Neural cell (in vitro differentiated cells): ENCODE measurements around the gene MYRIP. TPM values are rescaled to one million over a fixed set of nuclear protein-coding genes. Genes with fewer than 3 reads are reported as not detected.

Experiments used
- H2AFZ ChIP-seq: fragments of 200-600, 300-800 bp; sonication (generic), shearing (Covaris generic); 2 replicates; pipeline ENCODE4 v1.6.0; 2014; ENCODE audit warnings: low read depth, mild to moderate bottlenecking, antibody characterized with exemption, low read length, moderate library complexity
- H3F3A ChIP-seq: fragments of 200-600 bp; shearing (Covaris generic); 2 replicates; pipeline ENCODE4 v1.6.1; 2016; ENCODE audit warnings: mild to moderate bottlenecking, moderate library complexity, mixed read lengths, antibody characterized with exemption, low read length; ENCODE audit not compliant: insufficient read depth, poor library complexity, severe bottlenecking
- H3K27ac ChIP-seq: fragments of 200-600, 300-800 bp; sonication (generic), shearing (Covaris generic); 2 replicates; pipeline ENCODE4 v1.5.1; 2014; ENCODE audit warnings: mild to moderate bottlenecking, low read length, moderate library complexity
- H3K27me3 ChIP-seq: fragments of 300-800, 200-600 bp; sonication (generic), shearing (Covaris generic); 2 replicates; pipeline ENCODE4 v1.6.0; 2014; ENCODE audit warnings: mild to moderate bottlenecking, low read depth, low read length, moderate library complexity; ENCODE audit not compliant: insufficient read depth
- H3K36me3 ChIP-seq: fragments of 300-800, 200-600 bp; sonication (generic), shearing (Covaris generic); 2 replicates; pipeline ENCODE4 v1.5.1; 2014; ENCODE audit warnings: mild to moderate bottlenecking, antibody characterized with exemption, low read length, moderate library complexity; ENCODE audit not compliant: insufficient read depth
- H3K4me2 ChIP-seq: fragments of 300-800, 200-600 bp; sonication (generic), shearing (Covaris generic); 2 replicates; pipeline ENCODE4 v1.6.0; 2014; ENCODE audit warnings: mild to moderate bottlenecking, low read length
- H3K4me3 ChIP-seq: fragments of 300-800, 200-600 bp; sonication (generic), shearing (Covaris generic); 2 replicates; pipeline ENCODE4 v1.5.1; 2014; ENCODE audit warnings: mild to moderate bottlenecking, low read length, moderate library complexity
- H3K79me2 ChIP-seq: fragments of 200-600 bp; shearing (Covaris generic); replicated peaks from 2 replicates; pipeline ENCODE4 v1.6.0; 2014; ENCODE audit warnings: mild to moderate bottlenecking, low read length, moderate library complexity; ENCODE audit not compliant: insufficient read depth
- H3K9ac ChIP-seq: fragments of 300-800, 200-600 bp; sonication (generic), shearing (Covaris generic); 2 replicates; pipeline ENCODE4 v1.6.1; 2016; ENCODE audit warnings: mild to moderate bottlenecking, low read length, mixed read lengths
- H3K9me2 ChIP-seq: fragments of 200-600 bp; shearing (Covaris generic); 2 replicates; pipeline ENCODE4 v1.6.1; 2016; ENCODE audit warnings: mild to moderate bottlenecking, low read length, mixed read lengths; ENCODE audit not compliant: insufficient read depth
- H3K9me3 ChIP-seq: fragments of 200-600, 300-800 bp; sonication (generic), shearing (Covaris generic); 2 replicates; pipeline ENCODE4 v1.6.1; 2016; ENCODE audit warnings: mild to moderate bottlenecking, mixed run types, low read length, moderate library complexity, mixed read lengths
- H4K20me1 ChIP-seq: fragments of 200-600 bp; shearing (Covaris generic); 2 replicates; pipeline ENCODE4 v1.6.1; 2016; ENCODE audit warnings: mild to moderate bottlenecking, mixed run types; ENCODE audit not compliant: insufficient read depth
- CTCF ChIP-seq: fragments of 450-650 bp; IDR thresholded peaks from 2 replicates; pipeline ENCODE4 v1.5.1; 2014; ENCODE audit warnings: antibody characterized with exemption, mild to moderate bottlenecking, moderate library complexity; ENCODE audit not compliant: poor library complexity, severe bottlenecking
- EP300 ChIP-seq: fragments of 450-650 bp; conservative IDR thresholded peaks from 2 replicates; pipeline ENCODE4 v1.6.1; 2014; ENCODE audit warnings: antibody characterized with exemption, mild to moderate bottlenecking, moderate library complexity; ENCODE audit not compliant: poor library complexity, severe bottlenecking
- EZH2 ChIP-seq: fragments of 200-600, 300-800 bp; shearing (Covaris generic), sonication (generic); IDR thresholded peaks from 2 replicates; pipeline ENCODE4 v1.6.1; 2014; ENCODE audit warnings: antibody characterized with exemption, low read length, borderline replicate concordance, mild to moderate bottlenecking; ENCODE audit not compliant: insufficient read depth, poor library complexity, severe bottlenecking
- MXI1 ChIP-seq: fragments of 450-650 bp; conservative IDR thresholded peaks from 2 replicates; pipeline ENCODE4 v1.6.1; 2014; ENCODE audit warnings: antibody characterized with exemption, mild to moderate bottlenecking; ENCODE audit not compliant: poor library complexity, severe bottlenecking
- POLR2AphosphoS5 ChIP-seq: IDR thresholded peaks from 2 replicates; pipeline ENCODE4 v1.6.1; 2012
- RAD21 ChIP-seq: fragments of 450-650 bp; conservative IDR thresholded peaks from 2 replicates; pipeline ENCODE4 v1.6.1; 2014; ENCODE audit warnings: antibody characterized with exemption, mild to moderate bottlenecking, moderate library complexity
- SMC3 ChIP-seq: fragments of 450-650 bp; conservative IDR thresholded peaks from 2 replicates; pipeline ENCODE4 v1.6.1; 2014; ENCODE audit warnings: antibody characterized with exemption, mild to moderate bottlenecking, moderate library complexity; ENCODE audit not compliant: poor library complexity
- TAF1 ChIP-seq: IDR thresholded peaks from 2 replicates; pipeline ENCODE4 v1.6.1; 2012; ENCODE audit warnings: low read depth
- polyA plus RNA-seq: library from polyadenylated mRNA; depleted of rRNA; stranded (reverse); fragments of >200 nt; gene quantifications from 2 replicates; pipeline ENCODE4 v1.2.3, GENCODE V29; 2014
- TF ChIP-seq, protein P1 (sequence below): IDR thresholded peaks from 2 replicates; pipeline ENCODE4 v1.6.1; 2012; ENCODE audit warnings: borderline replicate concordance

MYRIP gene
- polyA plus RNA-seq, 1 donor from 2014 or later = 0.76 TPM

DNA sequence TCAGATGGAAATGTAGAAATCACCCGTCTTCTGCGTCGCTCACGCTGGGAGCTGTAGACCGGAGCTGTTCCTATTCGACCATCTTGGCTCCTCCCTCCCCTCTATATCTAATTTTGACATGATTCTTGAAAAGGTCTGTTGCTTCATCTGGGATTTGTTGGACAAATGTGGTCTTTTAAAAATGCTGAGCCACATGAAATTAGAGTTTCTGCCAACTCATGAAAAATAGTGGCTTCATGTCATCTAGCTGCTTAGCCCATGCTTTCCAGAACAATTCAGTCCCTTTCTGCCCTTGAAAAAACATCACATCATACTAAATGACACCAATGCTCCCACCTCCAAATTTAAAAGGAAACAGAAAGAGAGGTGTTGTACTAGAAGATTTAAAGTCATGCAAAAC, 351.5 kb downstream of the MYRIP start:
- Histone ChIP-seq H3K27me3 (no peaks in the 10 kb centered on the region), H3K9ac (no peak overlapping the region), H3K79me2 (no peaks in the 10 kb centered on the region), H3K4me3 (no peak overlapping the region), H2AFZ (no peak overlapping the region), H3K36me3 (no peaks in the 10 kb centered on the region), H3F3A (no peaks in the 10 kb centered on the region), H4K20me1 (no peaks in the 10 kb centered on the region), H3K9me2 (no peaks in the 10 kb centered on the region), H3K9me3 (no peaks in the 10 kb centered on the region), H3K4me2 (no peak overlapping the region), H3K27ac (no peak overlapping the region)
- TF ChIP-seq POLR2AphosphoS5 (no peak), EP300 (no peak), MXI1 (no peak), SMC3 (no peak), RAD21 (no peak), EZH2 (no peak), CTCF (no peak), TAF1 (no peak)
- TF ChIP-seq, protein P1, sequence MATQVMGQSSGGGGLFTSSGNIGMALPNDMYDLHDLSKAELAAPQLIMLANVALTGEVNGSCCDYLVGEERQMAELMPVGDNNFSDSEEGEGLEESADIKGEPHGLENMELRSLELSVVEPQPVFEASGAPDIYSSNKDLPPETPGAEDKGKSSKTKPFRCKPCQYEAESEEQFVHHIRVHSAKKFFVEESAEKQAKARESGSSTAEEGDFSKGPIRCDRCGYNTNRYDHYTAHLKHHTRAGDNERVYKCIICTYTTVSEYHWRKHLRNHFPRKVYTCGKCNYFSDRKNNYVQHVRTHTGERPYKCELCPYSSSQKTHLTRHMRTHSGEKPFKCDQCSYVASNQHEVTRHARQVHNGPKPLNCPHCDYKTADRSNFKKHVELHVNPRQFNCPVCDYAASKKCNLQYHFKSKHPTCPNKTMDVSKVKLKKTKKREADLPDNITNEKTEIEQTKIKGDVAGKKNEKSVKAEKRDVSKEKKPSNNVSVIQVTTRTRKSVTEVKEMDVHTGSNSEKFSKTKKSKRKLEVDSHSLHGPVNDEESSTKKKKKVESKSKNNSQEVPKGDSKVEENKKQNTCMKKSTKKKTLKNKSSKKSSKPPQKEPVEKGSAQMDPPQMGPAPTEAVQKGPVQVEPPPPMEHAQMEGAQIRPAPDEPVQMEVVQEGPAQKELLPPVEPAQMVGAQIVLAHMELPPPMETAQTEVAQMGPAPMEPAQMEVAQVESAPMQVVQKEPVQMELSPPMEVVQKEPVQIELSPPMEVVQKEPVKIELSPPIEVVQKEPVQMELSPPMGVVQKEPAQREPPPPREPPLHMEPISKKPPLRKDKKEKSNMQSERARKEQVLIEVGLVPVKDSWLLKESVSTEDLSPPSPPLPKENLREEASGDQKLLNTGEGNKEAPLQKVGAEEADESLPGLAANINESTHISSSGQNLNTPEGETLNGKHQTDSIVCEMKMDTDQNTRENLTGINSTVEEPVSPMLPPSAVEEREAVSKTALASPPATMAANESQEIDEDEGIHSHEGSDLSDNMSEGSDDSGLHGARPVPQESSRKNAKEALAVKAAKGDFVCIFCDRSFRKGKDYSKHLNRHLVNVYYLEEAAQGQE = no peak

- TF ChIP-seq SMC3 (no peak), EP300 (no peak), EZH2 (no peak), MXI1 (no peak), TAF1 (no peak), POLR2AphosphoS5 (no peak), CTCF (no peak), RAD21 (no peak)
- TF ChIP-seq, protein P1 = no peak
- Histone ChIP-seq H3K27me3 (no peaks in the 10 kb centered on the region), H3K9me3 (no peaks in the 10 kb centered on the region), H3K9ac (no peak overlapping the region), H3K9me2 (no peaks in the 10 kb centered on the region), H3K79me2 (no peaks in the 10 kb centered on the region), H3K4me3 (no peak overlapping the region), H4K20me1 (no peaks in the 10 kb centered on the region), H3K4me2 (no peak overlapping the region), H3K27ac (no peak overlapping the region), H3K36me3 (no peaks in the 10 kb centered on the region), H2AFZ (no peak overlapping the region), H3F3A (no peaks in the 10 kb centered on the region)
Measured at GRCh38 chr3:40162616-40163015, 353.2 kb downstream of the MYRIP start.
